HG03108 (cell line): ENCODE results near the gene SNRPN.
"Not testable (repeated sequence)": the region's sequence is repeated elsewhere in the genome, so short reads cannot be mapped to it uniquely, and the experiment has no call there.

Source experiments
- ATAC-seq: cut with Tn5 transposase; IDR thresholded peaks from one replicate; pipeline ENCODE4 v1.9.1; 2021; ENCODE audit warnings: moderate library complexity; ENCODE audit not compliant: unreplicated experiment

Gene SNRPN

DNA sequence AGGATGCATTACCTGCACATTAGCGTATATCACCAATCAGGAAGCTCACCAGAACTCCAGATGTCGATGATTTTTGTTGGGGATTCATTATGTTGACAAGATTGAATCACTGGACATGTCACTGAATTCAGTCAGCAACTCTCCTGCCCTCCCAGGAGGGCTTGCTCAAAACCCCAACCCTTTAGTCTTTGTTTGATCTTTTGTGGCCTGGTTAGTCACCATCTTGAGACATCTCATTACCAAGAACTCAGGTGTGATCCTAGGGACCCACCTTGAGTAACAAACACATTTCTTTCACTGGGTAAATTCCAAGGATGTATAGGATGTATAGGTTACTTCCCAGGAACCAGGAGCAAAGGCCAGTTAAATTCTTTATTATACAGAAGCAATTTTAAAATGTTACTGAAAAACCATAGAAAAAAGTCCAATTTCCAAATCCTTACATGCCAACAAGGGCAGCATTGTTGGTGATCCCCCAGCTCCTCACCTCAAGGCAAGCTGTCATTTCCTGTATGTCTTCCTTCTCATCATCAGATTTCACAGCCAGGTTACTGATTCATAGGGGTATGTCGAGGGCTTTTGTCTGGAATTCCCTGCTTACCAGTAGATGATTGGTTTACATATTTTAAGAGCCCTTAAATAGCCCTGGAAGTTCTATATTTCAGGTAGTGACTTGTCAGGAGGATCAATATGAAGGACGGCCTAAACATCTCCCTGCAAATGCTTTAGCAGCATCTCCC lies 11.7 kb downstream of the SNRPN start:
- ATAC-seq = no peak

- no peak for ATAC-seq
These were observed 16.3 kb downstream of the SNRPN start for GRCh38 chr15:24971052-24971451.

DNA sequence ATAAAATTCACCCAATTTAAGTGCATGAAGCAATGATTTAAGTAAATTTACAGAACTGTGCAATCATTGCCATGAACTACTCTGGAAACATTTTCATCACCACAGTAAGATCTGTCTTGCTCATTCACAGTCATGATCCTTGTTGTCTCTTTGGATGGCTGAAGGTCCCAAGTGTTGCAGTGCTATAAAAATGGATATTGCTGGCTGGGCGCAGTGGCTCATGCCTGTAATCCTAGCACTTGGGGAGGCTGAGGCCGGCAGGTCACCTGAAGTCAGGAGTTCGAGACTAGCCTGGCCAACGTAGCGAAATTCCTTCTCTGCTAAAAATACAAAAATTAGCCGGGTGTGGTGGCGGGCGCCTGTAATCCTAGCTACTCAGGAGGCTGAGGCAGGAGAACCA lies 17.0 kb downstream of the SNRPN start:
- ATAC-seq = no peak

DNA sequence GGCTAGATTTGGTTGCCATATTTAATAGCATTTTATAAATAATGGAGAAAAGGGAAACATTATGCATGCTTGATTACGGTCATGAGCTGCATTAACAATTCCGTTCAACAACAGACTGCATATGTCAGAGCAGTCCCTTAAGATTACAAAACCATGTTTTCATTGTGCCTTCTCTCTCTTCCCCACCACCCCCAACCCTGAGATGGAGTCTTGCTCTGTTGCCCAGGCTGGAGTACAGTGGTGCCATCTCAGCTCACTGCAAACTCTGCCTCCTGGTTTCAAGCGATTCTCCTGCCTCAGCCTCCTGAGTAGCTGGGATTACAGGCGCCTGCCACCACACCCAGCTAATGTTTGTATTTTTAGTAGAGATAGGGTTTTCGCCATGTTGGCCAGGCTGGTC lies 17.9 kb downstream of the SNRPN start:
- not testable (repeated sequence) for ATAC-seq

GRCh38 chr15:24976932-24977331 lies 22.1 kb downstream of the SNRPN start:
- ATAC-seq = no peak

- ATAC-seq = no peak
These were observed 22.9 kb downstream of the SNRPN start for GRCh38 chr15:24977686-24978085.

DNA sequence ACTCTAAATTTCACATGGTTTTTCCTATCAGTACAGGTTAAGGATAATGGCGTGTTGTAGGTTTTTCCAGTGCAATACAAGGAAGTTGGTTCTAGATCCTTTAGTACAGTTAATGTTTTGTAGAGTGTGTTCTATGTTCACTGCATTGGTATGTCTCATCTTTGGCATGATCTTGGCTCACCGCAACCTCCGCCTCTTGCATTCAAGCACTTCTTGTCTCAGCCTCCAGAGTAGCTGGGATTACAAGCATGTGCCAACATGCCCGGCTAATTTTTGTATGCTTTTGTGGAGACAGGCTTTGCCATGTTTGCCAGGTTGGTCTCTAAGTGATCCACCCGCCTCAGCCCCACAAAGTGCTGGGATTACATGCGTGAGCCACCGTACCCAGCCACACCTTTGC lies 30.4 kb downstream of the SNRPN start:
- ATAC-seq = no peak

GRCh38 chr15:24986653-24987052 lies 31.9 kb downstream of the SNRPN start:
- no peak for ATAC-seq

DNA sequence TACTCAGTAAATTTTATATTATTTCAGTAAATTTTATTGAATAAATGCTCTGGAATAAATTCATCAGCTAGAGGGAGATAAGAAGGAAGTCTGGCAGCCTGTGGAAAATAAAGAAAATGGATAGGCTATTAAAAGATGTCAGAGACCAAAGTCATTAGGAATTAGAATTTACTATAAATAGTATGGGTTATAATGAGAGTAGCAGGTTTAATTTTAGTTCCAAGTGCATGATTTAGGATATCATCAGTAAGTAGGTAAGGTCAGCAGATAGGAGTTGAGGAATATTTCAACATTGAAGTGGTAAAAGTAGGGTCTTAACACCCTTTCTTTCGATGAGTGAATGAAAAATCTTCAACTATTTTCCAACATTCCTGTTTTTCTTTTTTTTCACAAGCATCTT lies 64.6 kb downstream of the SNRPN start:
- no peak for ATAC-seq

- no peak for ATAC-seq
These were observed 67.4 kb downstream of the SNRPN start for GRCh38 chr15:25022233-25022632.
